HG02970 (cell line): ENCODE results near the gene SLC17A2.

Experiments
- ATAC-seq: cut with Tn5 transposase; IDR thresholded peaks from one replicate; pipeline ENCODE4 v1.9.1; 2021; ENCODE audit warnings: mild to moderate bottlenecking, moderate library complexity, moderate number of reproducible peaks; ENCODE audit not compliant: unreplicated experiment, low FRiP score

SLC17A2 gene

DNA sequence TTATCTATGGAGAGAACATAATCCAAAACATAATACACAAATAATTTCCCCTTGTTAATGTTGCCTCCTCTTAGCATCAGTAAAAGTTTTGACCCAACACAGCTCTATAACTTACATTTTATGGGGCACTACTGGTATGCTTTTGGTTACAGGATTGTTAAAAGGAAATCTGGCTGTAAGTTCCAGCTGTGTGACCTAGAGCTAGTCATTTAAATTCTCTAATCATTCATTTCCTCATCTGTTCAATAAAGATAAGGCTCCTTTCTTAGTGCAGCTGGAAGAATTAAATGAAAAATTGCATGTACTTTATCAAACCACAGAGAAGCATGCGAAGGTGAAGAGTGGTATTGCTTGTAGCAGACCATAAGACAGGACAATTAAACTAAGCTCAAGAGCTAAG lies 4.6 kb downstream of the SLC17A2 start:
- ATAC-seq: no peak

DNA sequence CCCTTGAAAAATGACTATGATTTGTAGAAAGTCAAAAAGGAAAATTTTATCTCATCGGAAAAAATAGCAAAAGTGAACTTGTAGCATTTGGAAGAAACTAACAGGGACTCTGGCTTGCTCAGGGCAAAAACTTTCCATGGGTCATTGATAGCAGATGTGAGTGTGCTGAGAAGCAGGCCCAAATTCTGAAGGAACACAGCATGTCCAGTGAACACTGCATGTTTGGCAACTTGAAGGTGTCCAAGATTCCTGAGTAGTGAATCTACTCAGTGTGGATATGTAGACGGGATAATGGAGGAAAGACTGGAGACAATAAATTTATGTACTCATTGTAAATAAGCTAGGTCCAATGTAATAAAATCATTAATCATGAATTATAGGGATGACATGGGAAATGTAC lies 8.2 kb downstream of the SLC17A2 start:
- no peak for ATAC-seq

- ATAC-seq: no peak
These were observed 8.8 kb downstream of the SLC17A2 start for GRCh38 chr6:25921525-25922203.

DNA sequence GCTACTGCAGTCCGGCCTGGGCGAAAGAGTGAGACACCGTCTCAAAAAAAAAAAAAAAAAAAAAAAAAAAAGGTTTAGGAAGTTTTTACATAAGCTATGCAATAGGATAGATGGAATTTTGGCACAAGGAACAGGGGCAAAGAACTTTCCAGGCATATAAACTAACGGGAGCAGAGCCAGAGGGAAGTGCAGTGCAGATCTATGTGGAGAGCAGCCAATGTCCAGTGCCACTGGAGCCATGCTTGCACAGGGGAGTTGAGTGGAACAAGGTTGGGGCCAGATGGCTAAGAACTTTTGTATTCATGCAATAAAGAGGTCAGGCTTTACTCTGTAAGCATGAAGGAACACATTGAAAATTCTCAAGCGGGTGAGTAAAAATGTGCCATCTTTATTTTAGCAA lies 10.8 kb downstream of the SLC17A2 start:
- no peak for ATAC-seq

DNA sequence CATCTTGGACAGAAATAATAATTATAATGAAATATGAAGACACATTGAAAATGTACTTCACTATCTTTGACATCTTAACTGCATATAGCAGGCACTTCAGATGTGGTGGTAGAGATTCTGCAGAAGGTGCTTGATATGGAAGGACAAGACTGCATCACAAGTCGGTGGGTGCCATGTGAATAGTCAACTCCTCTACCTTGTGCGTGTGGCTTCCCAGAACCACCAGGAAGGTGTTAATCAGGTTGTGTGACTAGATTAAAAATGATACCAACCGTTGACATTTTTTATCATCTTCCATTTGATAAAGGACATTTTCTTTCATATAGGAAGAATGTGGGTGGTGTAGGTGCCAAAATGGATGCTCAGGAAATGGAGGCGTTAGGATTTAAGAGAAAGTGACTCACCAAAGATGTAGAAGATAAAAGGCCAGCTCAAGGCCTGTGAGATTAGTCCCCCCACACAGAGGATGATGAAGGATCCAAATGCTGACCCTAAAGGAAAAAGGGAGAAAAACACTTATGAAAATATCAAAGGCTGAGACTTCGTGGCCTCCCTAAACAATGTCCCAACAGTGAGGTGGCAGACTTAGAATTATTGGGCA lies 12.3 kb downstream of the SLC17A2 start:
- no peak for ATAC-seq

- ATAC-seq: no peak
These were observed 13.6 kb downstream of the SLC17A2 start for GRCh38 chr6:25916789-25917490.

DNA sequence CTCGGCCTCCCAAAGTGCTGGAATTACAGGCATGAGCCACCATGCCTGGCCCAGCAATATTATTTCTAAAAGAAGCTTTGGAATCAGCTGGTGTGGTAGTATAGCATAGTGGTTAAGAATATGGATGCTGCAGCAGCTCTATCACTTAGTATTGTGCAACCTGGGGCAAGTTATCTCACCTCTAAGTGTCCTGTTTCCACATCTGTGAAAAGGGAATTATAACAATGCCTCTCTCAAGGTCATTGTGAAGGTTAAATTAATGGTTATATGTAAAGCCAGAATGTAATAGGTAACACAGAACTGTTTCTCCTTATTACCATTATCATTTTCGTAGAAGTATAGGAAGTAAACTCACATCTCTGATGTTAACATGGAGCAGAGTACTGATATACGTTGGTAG lies 14.2 kb downstream of the SLC17A2 start:
- no peak for ATAC-seq

- no peak for ATAC-seq
These were observed 16.8 kb downstream of the SLC17A2 start for GRCh38 chr6:25913741-25914140.

DNA sequence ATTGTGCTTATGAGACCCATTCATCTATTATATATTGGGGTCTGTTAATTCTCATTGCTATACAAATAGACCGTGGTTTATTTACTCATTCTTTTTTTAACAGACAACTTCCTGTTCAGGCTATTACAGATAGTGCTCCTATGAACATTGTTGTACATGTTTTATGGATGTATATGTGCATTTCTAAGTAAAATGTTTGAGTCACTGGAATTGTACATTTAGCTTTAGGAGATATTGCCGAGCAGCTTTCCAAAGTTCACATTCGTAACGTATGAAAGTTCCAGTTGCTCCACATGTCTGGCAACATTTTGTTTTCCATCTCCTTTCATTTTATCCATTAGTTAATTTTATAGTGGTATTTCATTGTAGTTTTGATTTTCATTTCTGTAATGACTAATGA lies 19.1 kb downstream of the SLC17A2 start:
- ATAC-seq: no peak

DNA sequence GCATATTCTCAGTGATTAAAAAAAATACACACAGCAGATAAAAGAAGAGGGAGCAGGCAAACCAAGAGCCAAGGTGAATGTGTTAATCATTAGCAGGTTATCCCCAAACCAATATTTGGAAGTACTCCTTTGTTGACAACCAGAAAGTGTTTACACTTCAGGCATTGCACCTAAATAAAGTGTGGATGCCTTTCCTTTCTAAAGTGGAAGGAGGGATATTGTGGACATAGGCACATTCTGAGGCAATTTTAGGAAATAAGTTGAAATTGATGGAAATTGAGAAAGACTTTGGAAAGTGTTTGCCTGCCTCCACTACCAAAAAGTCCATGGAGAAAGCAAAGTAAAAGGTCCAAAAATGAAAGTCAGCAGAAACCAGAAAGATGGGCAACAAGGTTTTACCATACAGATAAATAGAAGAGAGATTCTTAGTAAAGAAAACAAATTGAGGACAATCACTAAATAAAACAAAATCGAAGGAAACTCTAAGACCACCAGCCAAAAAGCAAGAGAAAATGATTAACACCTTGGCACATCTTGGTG lies 22.9 kb downstream of the SLC17A2 start:
- no peak for ATAC-seq

DNA sequence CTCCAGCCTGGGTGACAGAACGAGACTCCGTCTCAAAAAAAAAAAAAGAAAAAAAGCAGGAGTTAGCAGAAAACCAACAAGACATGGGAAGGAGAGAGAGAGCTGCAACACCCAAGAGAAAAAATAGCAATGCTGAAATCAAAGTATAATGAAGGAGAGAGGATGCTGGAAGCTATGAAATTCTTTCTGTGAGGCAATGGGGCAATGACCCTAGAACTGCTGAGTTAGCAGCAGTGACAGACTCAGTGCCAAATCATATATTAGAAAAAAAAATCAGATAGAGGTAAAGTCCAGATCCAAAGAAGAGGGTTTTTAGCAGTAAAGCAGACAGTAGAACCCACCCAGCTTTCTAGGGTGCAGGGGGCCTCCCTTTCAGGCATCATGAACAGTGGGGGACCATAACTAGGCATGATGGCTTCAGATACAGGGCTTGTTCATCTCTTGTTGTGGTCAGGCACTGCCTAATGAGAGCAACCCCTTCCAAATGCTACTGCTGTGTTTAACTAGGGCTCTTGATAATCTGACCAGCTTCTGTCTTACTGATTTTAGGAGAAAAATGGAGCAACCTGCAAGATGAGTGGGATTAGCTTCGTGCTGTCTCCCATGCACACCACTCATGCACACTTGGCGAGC lies 26.9 kb downstream of the SLC17A2 start:
- no peak for ATAC-seq

- ATAC-seq: no peak
These were observed 28.4 kb downstream of the SLC17A2 start for GRCh38 chr6:25902071-25902470.

- ATAC-seq: no peak
These were observed 29.6 kb downstream of the SLC17A2 start for GRCh38 chr6:25900843-25901242.

DNA sequence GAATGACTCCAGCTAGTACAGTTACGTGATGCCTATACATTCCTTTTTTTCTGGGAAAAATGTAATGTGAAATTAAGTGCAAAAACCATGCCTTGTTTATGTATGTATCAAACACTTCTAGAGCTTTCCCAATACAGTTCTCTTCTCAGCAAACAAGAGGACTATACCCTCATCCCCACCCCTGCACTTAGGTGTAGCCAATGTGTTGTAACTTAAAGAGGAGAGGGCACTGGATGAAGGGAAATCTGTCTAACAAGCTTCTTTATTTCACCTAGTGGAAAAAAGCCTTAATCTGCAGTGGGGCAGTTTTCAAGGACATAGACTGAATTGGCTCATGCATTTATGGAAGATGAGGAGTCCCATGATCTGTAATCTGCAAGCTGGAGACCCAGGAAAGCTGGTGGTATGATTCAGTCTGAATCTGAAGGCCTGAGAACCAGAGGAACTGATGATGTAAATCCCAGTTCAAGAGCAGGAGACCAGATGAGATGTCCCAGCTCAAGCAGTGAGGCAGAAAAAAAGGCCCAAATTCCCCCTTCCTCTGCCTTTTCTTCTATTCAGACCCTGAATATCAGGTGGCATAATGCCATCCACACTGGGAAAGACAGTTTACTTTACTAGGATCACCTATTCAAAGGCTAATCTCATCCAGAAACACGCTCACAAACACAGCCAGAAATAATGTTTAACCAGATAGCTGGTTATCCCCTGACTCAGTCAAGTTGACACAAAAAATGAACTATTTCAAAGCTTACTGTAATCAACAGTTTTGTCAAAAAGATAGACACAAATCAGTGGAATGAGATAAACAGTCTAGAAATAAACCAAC lies 30.7 kb downstream of the SLC17A2 start:
- no peak for ATAC-seq

DNA sequence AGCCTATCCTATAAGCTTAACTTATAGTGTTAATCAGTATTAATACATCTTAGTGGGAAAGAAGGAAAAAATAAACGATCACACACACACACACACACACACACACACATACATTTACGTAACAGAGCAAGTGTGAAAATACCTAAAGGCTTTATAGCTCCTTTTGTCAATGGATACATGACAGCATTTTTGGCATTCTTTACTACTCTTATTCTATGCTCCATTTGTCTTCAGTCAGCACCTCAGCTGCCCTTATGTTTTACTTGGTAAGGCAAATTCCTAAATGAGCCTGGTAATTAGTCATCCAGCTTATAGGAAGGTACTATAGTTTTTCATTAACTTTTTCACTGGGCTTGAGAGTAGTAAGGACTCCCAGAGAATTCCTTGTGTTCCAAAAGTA lies 31.4 kb downstream of the SLC17A2 start:
- ATAC-seq: no peak

DNA sequence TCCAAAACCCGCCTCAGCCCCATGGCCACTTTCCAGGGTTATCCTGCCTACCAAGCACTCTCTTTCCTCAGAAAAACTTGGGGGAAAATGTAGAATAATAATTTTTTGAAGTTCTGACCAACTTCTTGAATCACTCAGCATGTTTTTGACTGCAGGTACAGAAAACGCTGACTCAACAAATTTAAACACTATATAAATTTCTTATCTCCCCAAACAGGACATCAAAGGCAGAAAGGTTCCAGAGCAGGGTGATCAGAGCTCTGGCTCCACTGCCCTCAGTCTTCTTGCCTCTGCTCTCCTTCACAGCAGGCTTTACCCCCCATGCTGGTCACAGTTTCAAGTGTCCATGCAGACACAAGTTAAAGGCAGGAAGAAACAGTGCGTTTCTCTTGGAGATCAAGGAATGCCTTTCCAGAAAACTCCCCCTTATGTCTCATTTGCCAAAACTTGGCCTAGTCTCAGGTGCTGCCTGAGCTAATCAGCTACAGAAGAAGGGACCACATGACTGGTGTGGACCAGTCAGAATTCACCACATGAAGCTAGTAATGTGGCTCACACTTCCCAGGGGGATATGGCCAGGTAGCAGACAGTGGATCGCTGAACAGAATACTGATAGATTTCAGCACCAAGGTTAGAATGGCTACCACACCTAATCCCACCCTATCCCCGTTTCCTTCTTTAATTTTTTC lies 32.1 kb downstream of the SLC17A2 start:
- no peak for ATAC-seq

- no peak for ATAC-seq
These were observed 34.2 kb downstream of the SLC17A2 start for GRCh38 chr6:25896252-25896651.

GRCh38 chr6:25895771-25896170 lies 34.7 kb downstream of the SLC17A2 start:
- no peak for ATAC-seq

GRCh38 chr6:25893778-25894177 lies 36.7 kb downstream of the SLC17A2 start:
- ATAC-seq: no peak

- no peak for ATAC-seq
These were observed 37.6 kb downstream of the SLC17A2 start for GRCh38 chr6:25892877-25893276.
